Measurements from ENCODE around the gene C2orf92.
"Not testable (repeated sequence)": the region's sequence is repeated elsewhere in the genome, so short reads cannot be mapped to it uniquely, and the experiment has no call there.

The C2orf92 gene

GRCh38 chr2:97660775-97661389 lies 8.6 kb upstream of the C2orf92 start:
- DNase-seq, result no peak

DNA sequence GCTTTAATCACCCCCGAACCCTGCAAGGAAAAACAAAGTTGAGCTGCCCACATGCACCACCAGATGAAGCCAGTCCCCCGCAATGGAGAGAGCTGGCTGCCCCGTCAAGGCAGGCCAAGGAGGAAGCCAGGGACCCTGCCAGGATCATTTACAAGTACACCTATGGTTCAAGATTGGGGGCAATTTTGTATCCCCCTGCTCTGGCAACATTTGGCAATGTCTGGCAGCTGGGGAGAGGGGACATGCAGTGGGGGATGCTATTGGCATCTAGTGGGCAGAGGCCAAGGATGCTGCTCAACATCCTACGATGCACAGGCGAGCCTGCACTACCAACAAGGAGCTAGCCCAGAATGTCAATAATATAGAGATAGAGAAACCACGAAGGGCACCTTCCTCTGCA lies 7.6 kb upstream of the C2orf92 start:
- DNase-seq, result no peak

DNA sequence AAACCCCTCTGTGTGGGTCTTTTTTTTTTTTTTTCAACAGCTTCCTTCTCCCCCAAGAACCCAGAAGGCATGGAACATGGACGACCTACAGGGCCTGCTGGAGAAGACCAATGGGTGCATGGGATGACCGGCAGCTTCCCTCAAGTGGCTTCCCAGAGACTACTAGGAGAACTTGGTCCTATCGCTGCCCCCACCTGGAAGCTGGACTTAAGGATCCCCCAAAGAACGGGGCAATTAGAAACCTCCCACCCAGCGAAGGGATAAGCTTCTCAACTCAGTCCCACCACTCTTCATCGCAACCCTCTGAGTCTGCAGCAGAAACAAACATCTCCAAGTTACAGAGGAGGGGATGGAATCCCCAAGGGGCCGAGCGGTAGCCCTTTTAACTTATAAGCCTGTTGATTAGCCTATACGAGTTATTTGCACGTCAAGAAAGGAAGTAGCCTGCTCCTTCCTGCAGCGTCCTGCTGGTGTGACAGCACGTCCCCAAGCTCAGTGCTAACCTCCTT lies 7.1 kb upstream of the C2orf92 start:
- DNase-seq, result no peak

DNA sequence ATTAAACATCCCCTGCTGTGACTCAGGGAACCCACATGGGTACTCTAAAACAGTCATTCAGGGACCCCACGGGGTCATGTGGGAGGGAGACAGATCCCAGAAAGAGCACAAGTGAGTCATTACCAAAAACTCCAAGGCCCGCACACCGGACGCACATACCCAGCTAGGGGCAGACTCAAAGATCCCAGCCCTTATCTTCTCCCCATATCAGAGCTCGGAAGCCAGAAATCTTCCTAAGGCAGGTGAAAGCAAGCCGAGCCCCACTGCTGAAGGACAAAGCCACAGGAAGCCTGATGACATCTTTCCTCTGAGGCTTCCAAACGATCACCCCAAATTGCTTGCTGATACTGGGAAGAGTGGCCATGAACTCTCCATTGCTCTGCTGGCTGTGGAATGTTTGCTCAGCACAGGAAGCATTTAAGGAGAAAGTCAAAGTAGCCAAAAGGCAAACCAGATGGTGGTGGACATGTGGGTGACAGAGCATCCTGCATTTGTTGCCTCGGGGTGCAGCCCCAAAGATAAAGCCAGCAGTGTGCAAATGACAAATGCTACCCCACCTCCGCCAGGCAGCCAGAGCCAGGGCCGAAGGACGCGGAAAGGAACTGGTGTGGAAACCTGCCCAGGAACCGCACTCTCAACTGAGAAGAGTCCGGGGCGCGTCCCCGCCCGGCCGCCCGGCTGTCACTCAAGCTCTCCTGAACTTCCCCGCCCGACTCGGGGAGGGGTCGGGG lies 6.5 kb upstream of the C2orf92 start:
- DNase-seq, result peak; percentile 52

GRCh38 chr2:97663626-97663961 lies 5.9 kb upstream of the C2orf92 start:
- no peak for DNase-seq

DNA sequence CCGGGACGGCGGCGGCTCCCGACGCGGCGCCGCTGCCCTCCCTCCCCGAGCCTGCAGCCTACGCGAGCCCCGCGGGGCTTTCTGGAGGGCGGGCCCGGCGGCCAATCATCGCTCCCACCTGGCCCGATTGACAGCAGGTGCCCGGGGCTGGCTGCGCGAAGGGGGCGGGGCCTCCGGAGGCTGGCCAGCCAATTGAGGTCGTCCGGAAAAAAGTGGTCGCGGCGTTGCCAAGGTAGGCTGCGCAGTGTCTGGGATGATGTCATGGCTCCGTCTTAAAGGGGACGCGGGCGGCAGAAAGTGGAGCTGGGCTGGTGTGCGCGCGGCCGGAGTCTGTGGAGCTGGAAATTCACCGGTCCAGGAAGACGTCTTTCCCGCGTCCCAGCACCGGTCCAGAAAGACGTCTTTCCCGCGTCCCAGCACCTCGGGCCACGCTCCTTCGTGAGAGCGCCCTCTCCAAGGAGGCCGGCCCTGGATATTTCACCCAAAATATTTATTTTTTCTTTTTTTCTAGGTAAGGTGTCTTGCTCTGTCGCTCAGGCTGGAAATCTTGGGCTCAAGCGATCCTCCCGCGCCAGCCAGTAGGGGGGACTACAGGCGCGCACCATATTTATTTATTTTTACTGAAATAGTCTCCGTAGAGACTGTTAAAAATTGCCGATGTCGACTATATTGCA lies 5.4 kb upstream of the C2orf92 start, which contains the start of gene ACTR1B:
TSS of gene ACTR1B (minus strand) at position 83 of the 674 bp plus-strand sequence. CDS start 154 bp downstream, outside the sequence.
- peak; percentile 98 for DNase-seq

DNA sequence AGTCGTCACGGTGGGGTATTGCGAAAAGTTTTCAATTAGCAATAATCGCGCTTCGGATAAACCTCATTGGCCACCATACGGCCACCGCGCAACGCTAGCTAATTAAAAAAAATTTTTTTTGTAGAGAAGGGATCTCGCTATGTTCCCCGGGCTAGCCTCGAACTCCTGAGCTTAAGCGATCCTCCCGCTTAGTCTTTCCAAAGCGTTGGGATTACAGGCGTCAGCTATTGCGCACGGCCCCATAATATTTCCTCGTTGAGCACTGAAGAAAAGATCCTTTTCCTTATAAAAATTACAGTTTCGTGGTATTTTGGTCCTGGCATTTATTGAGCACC lies 4.9 kb upstream of the C2orf92 start:
- no peak for DNase-seq

- DNase-seq, result no peak
Observed at GRCh38 chr2:97670471-97670870, 958 bp downstream of the C2orf92 start.

DNA sequence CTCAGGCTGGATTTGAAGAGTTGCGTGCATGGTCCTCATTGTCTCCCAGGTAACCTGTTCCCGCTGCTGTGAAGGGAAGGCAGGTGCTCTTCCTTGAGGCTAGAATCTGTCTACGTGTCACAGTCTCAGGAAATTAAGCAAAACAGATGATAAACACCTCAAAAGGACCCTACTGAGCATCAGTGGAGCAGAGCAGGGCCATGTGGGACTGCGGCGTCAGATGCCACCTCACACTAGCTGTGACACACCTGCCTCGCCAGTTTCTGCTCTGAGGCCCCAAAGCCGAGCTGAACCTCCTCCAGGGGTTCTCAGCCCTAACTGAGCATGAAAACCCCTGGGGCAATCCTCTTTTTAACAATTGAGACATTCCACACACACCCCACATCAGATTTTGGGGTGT lies 2.0 kb downstream of the C2orf92 start:
- no peak for DNase-seq

DNA sequence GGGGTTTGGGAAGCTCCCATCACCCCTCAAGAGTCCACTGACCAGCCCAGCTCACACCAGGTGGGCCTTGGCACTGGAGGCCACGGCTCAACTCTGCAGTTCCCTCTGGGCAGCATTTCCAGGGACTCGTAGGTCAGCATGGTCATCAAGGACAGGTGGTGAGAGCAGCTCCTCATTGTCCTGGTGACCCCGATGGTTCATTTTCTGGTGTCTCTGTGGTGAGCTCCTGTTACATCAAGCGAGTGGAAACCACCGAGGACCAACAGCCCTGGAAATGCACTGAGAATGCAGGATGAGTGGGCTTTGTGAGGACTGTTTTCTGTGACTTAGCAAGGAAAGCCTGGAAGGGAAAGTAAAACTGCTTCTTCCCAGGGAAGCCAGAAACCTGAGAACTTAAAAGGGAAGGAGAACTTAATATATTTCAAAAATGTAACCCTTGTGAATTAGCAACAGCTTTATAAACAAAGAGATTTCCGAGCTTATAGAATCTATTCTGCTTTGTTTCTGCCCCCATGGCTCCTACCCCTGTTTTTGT lies 3.2 kb downstream of the C2orf92 start:
- not testable (repeated sequence) for DNase-seq

GRCh38 chr2:97673182-97673914 lies 3.8 kb downstream of the C2orf92 start:
- no peak for DNase-seq

- DNase-seq, result no peak
Observed at GRCh38 chr2:97673915-97674283, 4.4 kb downstream of the C2orf92 start.

DNA sequence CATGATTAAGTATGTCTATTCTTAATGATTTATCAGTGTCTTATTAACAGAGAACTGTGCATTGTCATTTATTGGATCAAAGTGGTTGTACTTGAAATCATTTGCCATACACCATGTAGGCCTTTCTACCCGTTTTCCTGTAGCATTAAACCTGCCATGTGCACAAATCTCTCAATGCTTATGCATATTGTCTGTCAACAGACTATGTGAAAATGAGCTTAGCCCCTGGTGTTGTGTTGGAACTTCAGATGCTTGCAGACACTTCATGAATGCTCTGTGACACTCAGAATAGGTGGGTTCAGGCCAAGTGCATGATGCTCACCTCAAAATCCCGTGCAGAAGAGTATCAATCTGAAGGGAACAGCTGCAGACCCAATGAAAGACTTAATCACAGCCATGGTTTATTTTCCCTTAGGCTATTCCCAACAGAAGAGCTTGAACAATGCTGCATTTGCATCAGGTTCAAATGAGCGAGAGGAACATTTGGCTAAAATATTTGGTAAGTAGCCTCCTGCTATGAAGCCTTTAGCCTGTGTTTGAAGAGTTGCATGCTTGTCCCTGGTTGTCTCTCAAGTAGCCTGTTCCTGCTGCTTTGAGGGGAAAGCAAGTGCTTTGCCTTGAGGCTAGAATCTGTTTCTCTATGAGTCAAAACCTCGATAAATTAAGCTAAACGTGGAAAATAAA lies 6.1 kb downstream of the C2orf92 start:
- no peak for DNase-seq

DNA sequence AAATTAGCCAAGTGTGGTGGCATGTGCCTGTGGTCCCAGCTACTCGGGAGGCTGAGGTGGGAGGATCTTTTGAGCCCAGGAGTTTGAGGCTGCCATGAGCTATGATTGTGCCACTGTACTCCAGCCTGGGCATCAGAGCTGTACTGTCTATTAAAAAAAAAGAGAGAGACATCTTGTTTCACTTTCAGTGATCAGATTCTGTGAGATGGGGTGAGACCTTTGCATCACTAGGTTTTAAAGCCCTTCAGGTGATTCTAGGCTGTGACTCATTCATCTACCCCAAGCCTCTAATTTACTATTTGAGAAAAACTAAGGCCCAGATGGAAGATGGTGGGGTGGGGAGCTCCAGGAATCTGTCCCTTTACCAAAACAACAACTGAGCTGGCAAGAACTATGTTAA lies 7.1 kb downstream of the C2orf92 start:
- DNase-seq, result no peak

- no peak for DNase-seq
Observed at GRCh38 chr2:97677480-97677879, 8.0 kb downstream of the C2orf92 start.

DNA sequence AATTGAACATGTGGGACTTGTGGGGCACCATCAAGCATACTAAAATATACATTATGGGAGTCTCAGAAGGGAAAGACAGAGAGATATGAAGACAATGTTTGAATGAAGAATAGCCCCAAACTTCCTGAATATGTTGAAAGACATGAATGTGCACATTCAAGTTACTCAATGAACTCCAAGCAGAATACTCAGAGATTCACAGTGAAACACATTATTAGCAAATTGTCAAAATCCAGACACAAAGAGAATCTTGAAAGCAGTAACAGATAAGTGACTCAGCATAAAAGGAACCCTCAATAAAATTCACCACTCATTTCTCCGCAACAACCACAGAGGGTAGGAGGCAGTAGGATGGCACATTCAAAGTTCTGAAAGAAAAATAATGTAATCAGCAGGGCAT lies 8.8 kb downstream of the C2orf92 start:
- DNase-seq, result no peak

GRCh38 chr2:97687235-97687634 lies 17.7 kb downstream of the C2orf92 start:
- DNase-seq, result not testable (repeated sequence)

DNA sequence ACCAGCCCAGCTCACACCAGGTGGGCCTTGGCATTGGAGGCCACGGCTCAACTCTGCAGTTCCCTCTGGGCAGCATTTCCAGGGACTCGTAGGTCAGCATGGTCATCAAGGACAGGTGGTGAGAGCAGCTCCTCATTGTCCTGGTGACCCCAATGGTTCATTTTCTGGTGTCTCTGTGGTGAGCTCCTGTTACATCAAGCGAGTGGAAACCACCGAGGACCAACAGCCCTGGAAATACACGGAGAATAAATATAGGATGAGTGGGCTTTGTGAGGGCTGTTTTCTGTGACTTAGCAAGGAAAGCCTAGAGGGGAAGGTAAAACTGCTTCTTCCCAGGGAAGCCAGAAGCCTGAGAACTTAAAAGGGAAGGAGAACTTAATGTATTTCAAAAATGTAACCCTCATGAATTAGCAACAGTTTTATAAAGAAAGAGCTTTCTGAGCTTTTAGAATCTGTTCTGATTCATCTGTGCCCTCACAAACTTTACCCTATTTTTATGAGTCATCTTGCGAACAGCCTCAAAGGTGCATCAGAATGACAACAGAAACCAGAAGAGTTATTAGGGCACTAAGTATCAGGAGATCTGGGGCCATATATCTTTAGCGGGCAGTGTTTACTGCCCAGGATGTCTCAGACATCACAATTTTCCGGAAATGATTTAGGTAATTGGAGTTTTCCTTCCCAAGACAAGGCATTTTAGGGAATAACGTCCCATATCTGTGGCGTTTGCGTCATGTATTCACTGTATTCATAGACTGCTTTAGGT lies 18.7 kb downstream of the C2orf92 start:
- no peak for DNase-seq

DNA sequence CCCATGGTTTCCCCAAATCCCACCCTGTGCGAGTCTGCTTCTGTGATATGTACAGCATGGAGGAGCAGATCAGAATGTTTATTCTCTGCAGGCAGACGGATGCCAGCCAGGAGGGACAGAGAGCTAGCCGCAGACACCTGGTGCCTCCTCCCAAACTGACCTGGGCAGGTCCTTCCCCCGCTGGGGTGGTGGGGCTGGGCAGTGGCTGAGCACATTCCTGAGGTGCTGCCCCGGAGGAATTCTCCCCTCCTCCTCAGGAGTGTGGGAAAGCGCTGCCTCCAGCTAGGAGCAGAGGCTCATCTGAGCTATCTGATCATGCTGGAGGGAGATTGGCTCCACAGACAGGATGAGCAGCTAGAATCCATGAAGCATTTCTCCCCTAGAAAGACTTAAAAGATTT lies 21.7 kb downstream of the C2orf92 start:
- no peak for DNase-seq

DNA sequence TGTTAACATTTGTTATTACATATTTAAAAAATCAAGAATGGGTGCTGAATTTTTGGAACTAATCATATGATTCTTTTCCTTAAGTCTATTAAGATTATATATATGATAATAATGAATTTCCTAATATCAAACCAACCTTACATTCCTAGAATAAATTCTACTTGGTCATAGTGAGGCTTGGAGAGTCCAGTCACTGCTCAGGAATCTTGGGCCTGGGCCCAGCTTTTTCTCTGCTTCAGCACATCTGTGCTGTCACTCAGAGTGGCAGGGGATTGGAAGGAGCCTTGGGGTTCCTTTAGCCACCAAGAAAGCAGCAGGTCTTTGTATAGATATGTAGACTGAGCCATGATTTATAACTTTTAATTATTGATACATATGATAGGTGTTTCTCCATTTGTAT lies 24.0 kb downstream of the C2orf92 start:
- no peak for DNase-seq

DNA sequence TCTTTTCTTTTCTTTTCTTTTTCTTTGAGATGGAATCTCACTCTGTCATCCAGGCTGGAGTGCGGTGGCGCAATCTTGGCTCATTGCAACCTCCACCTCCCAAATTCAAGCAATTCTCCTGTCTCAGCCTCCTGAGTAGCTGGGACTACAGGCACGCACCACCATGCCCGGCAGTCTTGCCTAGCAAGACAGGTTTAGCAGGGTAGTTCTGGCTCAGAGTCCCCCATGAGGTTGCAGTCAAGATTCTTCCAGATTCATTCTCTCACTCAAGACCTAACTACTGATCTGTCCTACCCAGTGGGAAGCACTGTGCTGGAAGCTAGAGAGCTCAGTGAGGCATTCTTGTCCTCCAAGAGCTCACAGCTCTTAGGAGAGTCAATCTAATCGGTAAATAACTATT lies 26.2 kb downstream of the C2orf92 start:
- no peak for DNase-seq

Measured in NCI-H2029 (cell line).